HAP-1 (cell line): ENCODE data around the gene HNRNPL.

ENCODE experiments used
- DNase-seq, 2 experiments: peaks; one replicate each; pipeline ENCODE4 v3.0.0-alpha.2; 2016 to 2020; ENCODE audit warnings: low spot score in 2 of 2
- H3K27me3 ChIP-seq: fragments of 250-450 bp; sonication (Bioruptor Pico); 2 replicates; pipeline ENCODE4 v1.5.1; 2020; ENCODE audit warnings: low read depth, mild to moderate bottlenecking, moderate library complexity
- H3K36me3 ChIP-seq: fragments of 250-450 bp; sonication (Bioruptor Pico); replicated peaks from 2 replicates; pipeline ENCODE4 v1.5.1; 2020; ENCODE audit warnings: mild to moderate bottlenecking
- H3K4me1 ChIP-seq: fragments of 250-450 bp; sonication (Bioruptor Pico); 2 replicates; pipeline ENCODE4 v1.5.1; 2020; ENCODE audit warnings: mild to moderate bottlenecking
- H3K4me3 ChIP-seq: fragments of 250-450 bp; sonication (Bioruptor Pico); 2 replicates; pipeline ENCODE4 v1.5.1; 2020; ENCODE audit warnings: mild to moderate bottlenecking, moderate library complexity
- H3K9me3 ChIP-seq: fragments of 250-450 bp; sonication (Bioruptor Pico); 2 replicates; pipeline ENCODE4 v1.5.1; 2020; ENCODE audit warnings: mild to moderate bottlenecking, moderate library complexity
- in situ Hi-C: fragments of 300-500 bp; cut with MboI; formaldehyde crosslinking; loops from 3 replicates; pipeline ENCODE4 v1.14.3; 2020; ENCODE audit warnings: low sequenced_read_pairs, inconsistent platforms, mixed read lengths

The HNRNPL gene

GRCh38 chr19:38786572-38787265 is 63.1 kb downstream of the HNRNPL start:
- no peaks in the 10 kb centered on the region for H3K9me3 ChIP-seq
- no peaks in the 10 kb centered on the region for H3K36me3 ChIP-seq
- DNase-seq: no peak
- H3K4me3 ChIP-seq: no peak overlapping the region
- H3K27me3 ChIP-seq: no peaks in the 10 kb centered on the region
- in situ Hi-C loops: no loop called here
- H3K4me1 ChIP-seq: no peaks in the 10 kb centered on the region
